Mesenteric fat pad (tissue), 1 donor: Measurements from ENCODE around the gene NCAPG. TPM values are rescaled to one million over a fixed set of nuclear protein-coding genes. Genes with fewer than 3 reads are reported as not detected.
"Not testable (repeated sequence)": the region's sequence is repeated elsewhere in the genome, so short reads cannot be mapped to it uniquely, and the experiment has no call there.

Source experiments
- DNase-seq: peaks from one replicate; pipeline ENCODE4 v3.0.0-alpha.2; 2020; ENCODE audit warnings: low spot score
- total RNA-seq: library from RNA; stranded (reverse); fragmentation: NEBNext Ultra II Directional; extraction: Animal tissue kit (Norgen Biotek cat#: 25700); gene quantifications from one replicate; pipeline ENCODE4 v1.2.1, GENCODE V29; 2021
- donor health status: DM: yes; HTN: yes; CAD: no.

The NCAPG gene
- total RNA-seq, 1 donor from 2014 or later: 0.26 TPM

DNA sequence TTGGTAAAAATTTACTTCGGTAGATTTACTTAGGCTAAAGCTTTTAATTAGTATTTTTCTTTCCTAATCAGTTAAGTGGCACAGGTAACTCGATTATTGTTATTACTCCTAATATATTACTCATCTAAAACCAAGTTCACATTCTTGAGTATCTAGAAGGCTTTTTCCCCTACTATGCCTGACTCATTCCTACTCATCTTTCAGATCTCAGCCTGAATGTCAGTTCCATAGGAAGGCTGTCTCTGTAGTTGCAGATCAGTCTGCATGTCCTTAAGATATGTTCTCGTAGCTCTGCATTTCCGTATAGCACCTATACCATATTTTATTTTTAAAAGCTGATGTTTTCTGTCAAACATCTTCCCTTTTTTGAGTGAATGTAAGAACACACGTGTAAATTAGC, 23.5 kb upstream of the NCAPG start:
- no peak for DNase-seq

DNA sequence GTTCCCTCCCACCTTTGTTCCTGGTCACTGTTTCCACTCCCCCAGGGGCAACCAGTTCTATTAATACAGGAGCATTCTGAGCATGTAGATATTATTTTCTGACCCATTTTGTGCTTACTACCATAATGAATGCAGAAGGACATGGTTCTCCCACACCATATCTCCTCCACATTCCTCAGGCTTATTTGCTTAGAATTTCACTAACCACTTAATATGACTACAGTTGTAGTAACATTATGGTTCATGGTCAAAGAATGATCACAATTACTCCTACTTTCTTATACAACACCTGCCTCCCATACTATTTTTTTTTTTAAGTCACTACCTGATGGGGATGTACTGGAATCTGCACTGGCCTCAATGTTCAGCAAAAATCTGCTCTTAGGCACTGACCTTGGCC, 21.8 kb upstream of the NCAPG start:
- DNase-seq: no peak

DNA sequence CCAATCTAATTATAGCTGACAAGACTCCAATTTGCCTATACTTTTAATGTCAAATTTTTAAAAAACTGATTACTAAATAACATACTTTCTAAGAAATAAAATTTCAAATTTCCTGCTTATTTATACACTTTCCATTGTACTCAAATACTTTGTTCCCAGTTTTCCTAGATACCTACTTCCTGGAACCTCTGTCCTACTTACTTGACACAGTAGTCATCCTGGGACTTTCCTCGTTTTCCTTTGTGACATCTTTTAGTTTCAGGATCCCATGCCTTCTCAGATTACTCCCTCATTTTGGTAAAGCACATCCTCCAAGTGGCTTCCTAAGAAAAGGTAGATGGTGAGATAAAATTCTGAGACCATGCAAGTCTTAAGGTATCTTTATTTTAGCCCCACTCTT, 16.0 kb upstream of the NCAPG start:
- no peak for DNase-seq

DNA sequence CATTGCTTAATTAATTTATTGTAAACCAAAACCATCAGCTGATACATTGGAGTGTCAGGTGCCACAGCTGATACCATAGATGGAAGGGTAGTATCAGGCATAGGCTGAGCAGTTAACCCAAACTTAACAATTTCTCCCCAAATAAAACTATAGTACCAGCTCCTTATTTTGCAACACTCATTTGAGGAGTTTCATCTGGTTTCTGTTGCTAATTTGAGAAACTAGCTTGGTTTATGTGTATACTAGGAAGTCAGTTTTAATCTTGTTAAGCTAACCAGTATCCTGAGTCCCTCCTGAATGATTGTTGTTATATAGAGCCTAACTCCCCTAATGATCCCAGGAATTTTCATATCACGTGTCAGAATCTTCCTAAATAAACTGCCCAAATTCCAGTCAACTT, 13.0 kb upstream of the NCAPG start:
- DNase-seq: no peak

GRCh38 chr4:17805580-17806155, 5.1 kb upstream of the NCAPG start:
- no peak for DNase-seq

GRCh38 chr4:17807446-17807845, 3.3 kb upstream of the NCAPG start:
- no peak for DNase-seq

DNA sequence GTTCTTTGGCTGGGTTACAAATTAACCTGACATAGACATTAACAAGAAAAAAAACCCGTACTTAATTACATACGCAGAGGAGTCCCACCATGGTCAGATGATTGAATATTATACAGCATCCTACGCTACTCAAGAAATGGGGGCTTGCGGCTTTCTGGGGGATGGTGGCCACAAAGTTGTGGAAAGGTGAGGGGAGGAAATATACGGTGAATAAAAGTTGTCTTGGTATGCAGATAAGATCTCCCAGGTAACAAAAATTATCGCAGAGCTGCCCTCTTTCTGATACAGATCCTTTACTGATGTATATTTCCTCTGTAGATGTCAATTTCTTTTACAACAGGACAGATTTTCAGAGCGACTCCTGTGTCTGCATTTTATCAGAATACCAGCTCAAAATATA, 1.1 kb upstream of the NCAPG start:
- DNase-seq: no peak

DNA sequence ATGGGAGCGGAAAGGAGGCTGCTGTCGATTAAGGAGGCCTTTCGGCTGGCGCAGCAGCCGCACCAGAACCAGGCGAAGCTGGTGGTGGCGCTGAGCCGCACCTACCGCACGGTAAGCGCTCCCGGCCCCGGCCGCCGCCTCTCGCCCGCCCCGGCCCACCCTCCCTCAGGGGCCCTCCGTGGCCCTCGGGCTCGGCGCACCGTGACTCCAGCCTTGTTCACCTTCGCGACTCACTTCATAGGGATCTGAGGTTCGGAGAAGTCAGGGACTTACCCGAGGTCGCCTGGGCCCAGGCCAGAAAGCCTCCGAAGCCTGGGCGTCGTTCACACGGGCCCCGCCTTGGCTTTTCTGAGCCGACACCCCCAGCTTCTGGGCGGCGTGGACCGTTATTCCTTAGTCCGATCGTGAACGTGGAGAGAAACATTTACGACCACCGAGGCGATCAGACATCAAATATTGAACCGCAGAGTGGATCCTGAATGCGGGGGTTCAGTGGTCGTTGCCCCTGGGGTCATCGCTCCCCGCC, 362 bp downstream of the NCAPG start:
- DNase-seq: no peak

GRCh38 chr4:17812125-17812524, 1.3 kb downstream of the NCAPG start:
- no peak for DNase-seq

- DNase-seq: no peak
Observed at GRCh38 chr4:17812801-17813200, 2.0 kb downstream of the NCAPG start.

GRCh38 chr4:17814140-17814539, 3.4 kb downstream of the NCAPG start:
- DNase-seq: no peak

GRCh38 chr4:17816142-17816541, 5.4 kb downstream of the NCAPG start:
- DNase-seq: no peak

DNA sequence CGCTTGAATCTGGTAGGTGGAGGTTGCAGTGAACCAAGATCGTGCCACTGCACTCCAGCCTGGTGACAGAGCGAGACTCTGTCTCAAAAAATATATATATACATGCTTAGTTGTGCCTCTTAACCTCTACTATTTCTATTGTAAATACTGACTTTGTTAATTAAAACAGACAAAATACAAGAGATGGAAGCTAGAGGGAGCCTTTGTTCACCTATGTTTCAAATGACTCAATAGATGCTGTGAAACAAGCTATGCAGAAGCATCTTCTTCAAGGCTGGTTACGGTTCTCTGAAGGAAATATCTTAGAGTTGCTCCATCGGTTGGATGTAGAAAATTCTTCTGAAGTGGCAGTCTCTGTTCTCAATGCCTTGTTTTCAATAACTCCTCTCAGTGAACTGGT, 6.2 kb downstream of the NCAPG start:
- DNase-seq: no peak

DNA sequence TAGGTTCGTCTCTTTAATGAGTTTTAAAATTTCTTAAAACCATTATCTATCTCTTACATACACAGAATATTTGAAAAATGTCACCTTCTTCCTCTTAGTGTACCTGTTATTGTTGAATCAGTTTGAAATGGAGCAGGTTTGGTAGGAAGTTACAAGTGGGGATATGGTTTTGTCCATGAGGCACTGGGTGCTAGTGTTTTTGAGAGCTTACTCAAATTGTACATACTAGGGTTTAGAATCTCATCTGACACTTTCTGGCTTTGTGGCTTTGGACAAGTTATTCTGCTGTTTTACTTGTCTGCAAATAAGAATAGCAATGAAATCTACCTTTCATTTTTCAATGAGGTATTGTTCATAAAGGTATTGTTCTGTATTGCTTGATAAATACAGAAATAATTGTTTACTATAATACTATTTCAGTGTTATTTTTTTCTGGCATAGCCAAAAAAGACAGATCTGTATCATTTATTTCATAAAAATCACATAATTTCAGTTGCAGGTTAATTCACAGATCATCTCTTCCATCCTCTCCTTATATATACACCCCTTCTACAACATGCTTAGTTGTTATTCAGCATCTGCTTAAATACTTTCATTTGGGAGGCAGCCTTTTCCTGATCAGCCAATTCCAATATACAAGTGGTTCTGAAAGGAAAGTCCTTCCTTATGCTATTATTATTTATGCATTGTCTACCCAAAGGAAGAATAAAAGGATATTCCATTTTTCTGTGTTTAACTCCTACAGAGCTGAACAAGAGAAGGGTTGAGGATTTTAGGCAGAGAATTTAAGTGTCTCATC, 13.3 kb downstream of the NCAPG start:
- DNase-seq: no peak

GRCh38 chr4:17846266-17846665, 35.5 kb downstream of the NCAPG start:
- no peak for DNase-seq

DNA sequence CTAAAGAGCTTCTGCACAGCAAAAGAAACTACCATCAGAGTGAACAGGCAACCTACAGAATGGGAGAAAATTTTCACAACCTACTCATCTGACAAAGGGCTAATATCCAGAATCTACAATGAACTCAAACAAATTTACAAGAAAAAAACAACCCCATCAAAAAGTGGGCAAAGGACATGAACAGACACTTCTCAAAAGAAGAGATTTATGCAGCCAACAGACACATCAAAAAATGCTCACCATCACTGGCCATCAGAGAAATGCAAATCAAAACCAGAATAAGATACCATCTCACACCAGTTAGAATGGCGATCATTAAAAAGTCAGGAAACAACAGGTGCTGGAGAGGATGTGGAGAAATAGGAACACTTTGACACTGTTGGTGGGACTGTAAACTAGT, 39.5 kb downstream of the NCAPG start:
- not testable (repeated sequence) for DNase-seq

DNA sequence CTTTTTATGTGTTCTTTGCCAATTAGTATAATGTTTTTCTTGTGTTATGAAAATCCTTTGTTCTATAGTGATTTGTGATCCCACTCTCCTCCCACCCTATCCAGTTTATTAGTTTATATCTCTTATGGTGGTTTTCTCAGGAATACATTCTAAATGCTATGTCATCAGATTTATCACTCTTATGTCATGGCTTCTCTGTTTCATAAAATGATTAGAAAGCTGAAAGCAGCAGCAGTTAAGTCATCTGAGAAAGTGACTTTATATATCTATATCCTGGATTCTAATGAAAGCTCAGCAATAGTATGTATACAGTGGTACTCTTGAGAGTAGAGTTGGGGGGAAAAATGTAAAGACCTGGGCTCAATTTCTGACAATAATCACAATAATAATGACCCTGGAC, 41.2 kb downstream of the NCAPG start:
- no peak for DNase-seq

DNA sequence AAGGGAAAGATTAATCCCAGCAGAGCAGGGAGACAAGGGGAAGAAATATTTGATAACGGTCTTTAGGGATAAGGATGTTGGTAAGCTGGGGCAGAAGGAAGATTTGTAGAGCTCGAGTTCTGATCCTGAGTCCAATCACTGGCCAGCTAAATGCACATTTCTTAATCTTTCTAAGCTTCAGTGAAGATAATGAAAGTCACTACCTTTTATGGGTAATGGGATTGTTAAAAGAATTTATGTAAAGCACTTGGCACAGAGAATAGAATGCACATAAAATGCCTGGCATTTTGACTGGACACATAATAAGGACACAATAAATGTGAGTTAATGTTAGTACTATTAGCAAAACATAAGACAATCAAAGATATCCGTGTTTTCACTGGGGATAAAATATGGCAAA, 43.3 kb downstream of the NCAPG start:
- no peak for DNase-seq

- DNase-seq: no peak
Observed at GRCh38 chr4:17859793-17860406, 49.1 kb downstream of the NCAPG start.

- not testable (repeated sequence) for DNase-seq
Observed at GRCh38 chr4:17861906-17862305, 51.1 kb downstream of the NCAPG start.

- DNase-seq: no peak
Observed at GRCh38 chr4:17865866-17866363, 55.1 kb downstream of the NCAPG start.

DNA sequence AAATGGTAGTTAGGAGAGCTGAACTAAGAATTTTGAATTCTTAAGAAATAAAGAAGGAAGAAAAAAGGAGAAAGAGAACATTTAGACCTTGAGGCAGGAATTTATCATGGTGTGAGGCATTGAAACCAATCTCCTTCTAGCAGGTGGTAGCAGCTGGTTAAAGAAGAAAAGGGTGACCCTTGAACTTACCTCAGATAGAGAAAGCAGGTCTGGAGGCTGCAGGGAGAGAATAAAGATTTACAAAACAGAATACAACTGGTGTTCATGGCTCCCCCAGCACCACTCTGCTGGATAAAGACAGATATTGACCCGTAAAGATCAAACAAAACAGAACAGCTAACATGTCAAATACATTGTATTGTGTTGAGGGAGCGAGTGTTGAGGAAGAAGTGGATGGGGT, 56.0 kb downstream of the NCAPG start:
- no peak for DNase-seq
